Stromal cell of bone marrow (primary cell): Measurements from ENCODE around the gene NLRP1.
A peak's percentile ranks its signal among the peaks of the same experiment; 100 is the strongest.

Experiments used
- DNase-seq: peaks from one replicate; pipeline ENCODE4 v3.0.0-alpha.2; 2012; ENCODE audit warnings: low read depth

The NLRP1 gene

DNA sequence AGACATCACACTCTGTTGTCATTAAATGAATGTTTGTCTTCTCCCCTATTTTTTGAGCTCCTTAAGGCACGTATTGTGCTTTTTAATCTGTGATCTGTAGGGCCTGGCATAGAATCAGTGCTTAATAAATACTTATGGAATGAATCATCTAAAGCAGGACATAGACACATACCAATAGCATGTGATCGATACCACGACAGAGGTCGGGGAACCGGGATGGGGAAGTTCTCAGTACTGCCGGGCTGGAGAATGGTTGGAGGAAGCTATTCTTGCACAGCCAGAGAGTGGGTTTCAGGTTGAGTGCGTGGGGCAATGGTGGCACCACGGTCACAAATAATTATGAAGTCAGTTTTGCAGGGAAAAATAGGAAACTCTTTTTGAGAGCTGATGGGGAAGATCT is 26.8 kb downstream of the NLRP1 start:
- no peak for DNase-seq

DNA sequence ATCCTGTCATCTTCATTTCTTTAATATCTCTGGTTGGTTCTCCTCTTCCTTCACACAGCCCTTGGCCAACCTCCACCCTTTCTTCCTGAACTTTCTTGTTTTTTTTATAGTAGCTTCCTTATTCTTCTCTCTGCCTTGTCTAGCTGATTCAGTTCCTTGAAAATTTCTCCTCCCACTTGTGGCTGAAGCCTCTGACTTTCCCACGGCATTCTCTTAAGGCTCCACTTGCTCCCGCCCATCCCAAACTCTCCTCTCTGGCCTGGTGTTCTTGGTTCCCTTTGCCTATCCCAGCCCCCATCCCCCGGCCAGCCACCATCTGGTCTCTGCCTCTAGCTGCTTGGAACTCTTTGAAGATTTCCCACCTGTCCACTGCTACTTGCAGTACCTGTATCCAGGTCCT is 29.1 kb downstream of the NLRP1 start:
- DNase-seq = peak; percentile 54

DNA sequence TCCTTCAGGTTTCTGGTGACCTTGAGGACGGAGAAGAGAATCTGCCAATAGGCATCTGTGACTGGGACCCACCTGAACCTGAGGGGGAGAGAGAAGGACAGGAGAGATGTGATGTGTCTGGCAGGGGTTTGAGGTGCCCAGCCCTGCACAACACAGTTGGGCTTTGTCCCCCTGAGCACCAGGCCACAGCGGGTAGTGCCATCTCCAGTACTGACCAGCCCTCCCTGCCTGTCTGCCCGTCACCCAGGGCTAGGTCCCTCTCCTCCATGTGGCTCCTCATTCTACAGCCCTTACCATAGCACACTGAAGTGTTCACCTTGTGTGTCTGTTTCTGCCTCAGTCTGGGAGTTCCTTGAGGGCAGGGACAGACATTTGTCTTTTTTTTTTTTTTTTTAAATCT is 30.8 kb downstream of the NLRP1 start:
- no peak for DNase-seq

DNA sequence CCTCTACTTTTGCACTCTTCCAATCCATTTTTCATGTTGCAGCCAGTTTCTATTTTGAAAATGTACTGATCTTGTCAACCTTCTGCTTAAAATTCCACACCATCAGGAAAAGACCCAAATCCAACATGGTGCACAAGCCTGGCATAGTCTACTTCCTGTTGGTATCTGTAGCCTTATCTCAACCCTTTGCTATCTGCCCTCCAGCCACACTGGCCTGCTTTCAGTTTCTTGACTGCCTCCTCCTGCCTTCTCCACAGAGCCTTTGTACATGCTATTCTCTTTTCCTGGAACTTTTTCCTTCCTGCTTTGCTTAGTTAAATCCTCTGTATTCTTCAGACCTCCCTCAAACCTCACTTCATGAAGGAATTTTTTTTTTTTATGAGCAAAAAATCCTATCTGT is 31.5 kb downstream of the NLRP1 start:
- no peak for DNase-seq

DNA sequence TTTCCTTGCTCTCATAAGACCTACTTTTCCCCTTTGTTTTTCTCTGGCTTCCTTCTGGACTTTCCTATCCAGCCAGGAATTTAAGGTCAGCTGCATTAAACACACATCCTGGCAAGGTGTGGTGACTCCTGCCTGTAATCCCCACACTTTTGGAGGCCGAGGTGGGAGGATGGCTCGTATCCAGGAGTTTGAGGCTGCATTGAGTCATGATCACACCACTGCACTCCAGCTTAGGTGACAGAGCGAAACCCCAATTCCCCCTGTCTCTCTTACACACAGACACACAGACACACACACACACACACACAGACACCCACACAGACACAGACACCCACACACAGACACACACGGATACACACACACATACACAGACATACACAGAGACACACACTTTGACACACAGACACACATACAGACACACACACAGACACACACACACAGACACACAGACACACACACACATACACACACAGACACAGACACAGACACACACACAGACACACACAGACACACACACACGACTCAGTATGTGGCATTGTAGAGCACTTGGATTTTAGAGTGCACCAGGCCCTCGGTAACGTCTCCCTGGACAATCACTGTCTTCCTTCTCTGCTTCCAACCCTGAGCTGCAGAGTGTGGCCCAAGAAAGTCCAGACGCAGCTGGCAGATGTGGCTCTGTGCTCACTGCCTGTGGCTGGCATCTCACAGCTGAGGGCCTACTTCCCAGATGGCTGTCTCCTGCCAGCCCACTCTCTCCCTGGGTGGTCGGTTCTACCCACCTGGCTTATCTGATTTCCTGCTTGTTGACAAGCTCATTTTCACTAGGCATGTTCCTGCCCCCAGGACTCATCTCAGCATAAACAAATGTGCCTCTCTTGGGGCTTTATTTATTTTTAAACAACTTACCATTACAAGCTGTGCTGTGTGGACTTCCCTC is 39.0 kb downstream of the NLRP1 start:
- no peak for DNase-seq

DNA sequence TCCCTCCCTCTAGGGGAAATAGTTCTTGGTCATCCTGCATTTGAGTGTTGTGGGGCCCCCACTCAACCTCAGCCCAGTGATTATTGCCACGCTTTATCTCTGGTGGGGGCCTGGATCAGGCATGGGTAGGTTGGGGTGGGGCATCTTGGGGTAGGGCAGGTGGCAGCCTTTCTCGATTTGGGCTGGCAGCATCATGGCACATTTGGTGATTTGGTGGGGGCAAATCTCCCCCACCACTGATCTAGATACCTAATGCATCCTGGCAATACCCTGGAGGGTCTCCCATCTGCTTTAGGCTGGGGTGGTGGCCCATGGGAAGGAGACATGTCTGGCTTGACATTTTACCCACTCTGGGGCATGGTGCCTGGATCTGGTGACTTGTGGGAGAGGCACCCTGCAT is 40.2 kb downstream of the NLRP1 start:
- DNase-seq = no peak

DNA sequence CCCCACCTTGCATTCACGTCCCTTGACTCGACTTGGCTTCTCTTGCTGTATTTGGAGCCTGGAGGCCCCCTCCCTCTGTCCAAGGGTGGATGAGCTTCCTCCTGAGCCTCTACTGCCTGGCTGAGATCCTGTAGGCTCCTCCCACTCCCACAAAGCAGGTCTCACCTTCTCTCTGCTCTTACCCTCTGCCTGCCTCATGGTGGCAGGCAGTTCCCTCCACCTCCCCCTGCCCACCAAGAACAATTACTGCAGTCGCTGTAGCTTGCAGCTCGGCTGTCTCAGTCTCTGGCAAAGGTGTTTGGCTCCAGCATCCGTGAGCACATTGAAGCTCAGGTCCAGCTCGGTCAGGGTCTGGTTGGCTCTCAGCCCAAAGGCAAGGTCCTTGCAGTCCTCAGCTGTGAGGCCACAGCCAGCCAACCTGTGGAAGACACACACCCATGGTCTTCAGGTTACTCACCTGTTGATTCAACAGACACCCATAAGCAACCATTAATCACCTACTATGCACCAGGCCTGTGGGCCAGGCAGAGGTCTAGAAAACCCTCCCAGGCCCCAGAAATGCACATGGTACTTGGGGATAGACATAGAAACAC is 42.6 kb downstream of the NLRP1 start:
- DNase-seq = no peak

DNA sequence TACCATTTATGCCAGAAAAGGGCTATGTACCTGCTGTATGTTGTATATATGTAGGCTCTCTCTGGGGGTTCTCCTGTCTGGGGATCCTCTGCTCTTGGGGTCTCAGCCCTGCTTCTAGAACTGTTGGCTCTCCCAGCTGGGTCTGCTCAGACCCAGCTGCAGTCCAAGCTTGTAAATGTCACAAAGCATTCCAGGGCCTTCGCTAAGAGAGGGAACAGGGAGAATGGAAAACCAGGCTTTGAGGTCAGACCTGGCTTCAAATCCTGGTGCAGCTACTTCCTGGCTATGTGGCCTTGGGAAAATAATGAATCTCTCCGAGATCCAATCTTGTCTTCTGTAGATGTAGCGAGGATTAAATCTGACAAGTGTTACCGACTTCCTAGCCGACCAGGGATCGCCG is 44.0 kb downstream of the NLRP1 start:
- no peak for DNase-seq

DNA sequence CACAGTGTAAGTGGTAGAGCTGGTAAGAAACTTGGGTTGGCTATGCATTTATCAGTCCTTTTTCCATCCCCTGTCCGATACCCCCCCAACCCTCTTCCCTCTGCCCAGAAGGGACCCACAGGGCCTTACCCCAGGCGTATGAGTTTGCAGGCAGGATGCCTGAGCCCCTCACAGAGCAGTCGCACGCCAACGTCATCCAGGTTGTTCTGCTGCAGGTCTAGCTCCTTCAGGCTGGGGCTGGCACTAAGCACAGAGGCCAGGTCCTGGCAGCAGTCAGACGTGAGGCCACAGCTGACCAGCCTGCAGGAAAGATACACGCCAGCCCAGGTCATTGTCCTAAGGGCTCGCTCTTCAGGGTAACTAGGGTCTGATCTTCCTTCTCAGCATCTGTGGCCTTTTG is 45.0 kb downstream of the NLRP1 start:
- DNase-seq = no peak

DNA sequence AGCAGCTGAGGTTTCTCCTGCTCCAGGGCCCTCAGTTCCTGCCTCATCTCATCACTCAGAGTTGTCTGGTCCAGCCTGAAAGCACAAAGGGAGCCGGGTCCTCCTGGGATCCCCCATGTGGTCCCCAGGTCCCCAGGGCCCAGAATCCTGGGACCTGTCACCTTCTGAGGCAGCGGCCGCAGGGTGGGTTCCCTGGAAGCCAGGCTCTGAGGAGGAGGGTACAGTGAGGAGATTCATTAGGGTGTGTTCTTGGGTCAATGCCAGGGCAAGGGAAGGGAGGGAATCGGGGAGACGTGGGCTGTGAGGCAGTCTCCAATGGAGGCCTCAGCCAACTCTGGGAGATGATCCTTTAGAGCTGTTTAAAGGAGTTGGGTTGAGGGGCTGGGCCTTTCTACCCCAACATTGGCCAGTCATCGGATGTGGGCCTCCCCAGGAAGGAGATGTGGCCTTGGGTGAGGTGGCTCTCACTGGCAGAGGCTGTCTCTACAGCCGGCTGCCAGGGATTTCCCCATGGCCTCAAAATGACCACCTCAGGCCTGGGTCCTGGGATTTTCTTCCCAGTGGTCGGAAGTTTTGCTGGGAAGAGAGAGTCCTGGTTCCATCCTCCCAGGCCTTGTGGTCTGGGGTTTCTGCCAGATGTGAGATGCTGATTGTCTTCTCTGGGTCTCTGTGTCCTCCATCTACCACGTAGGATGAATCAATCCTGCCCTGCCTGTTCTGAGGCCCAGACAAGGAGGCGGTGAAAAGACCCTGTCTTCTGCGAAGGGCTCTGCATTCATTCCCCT is 47.3 kb downstream of the NLRP1 start:
- DNase-seq = no peak

DNA sequence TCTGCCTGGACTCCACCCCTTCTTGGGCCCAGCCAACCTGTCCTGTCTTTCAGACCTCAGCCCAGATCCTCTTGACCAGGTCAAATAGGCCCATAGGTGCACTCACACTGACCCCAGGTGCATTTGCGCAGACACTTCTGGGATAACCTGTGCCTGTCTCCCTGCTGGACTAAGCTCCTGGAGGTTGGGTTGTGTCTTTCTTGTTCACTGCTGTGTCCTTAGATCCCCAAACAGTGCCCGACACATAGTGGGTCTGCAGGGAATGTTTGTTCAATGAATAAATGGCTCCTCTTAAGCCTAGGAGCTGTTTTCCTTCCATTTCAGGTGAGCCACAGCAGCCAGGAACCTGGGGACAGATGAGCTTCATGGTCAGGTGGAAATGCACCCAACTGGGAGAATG is 48.9 kb downstream of the NLRP1 start:
- no peak for DNase-seq

DNA sequence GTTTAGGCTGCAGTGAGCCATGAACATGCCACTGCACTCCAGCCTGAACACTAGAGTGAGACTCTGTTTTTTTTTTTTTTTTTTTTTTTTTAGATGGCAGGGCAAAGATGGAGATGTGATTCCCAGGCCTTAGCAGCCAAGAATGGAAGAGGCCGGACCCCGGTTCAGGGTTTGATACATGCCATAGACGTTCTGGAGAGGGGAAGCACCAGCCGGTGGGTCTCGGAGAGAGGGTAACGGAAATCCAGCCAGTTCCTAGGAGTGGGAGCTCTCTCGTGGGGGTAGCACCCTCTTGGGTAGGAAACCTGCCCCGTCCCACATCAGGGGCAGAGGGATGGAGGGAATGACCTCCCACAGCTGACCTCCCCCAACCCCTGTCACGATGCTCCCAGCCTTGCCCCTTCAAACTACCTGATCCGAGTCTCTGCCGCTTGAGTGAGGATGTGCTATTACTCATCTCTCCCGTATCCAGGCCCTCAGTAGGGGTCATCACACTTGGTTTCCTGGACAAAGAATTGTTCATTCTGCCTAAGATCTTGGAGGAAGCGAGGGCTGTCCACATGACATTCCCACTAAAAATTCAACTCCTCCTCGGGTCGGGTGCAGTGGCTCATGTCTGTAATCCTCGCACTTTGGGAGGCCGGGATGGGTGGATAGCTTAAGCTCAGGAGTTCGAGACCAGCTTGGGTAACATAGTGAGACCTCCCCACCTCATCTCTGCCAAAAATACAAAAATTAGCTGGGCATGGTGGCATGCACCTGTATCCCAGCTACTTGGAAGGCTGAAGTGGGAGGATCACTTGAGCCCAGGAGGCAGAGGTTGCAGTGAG is 50.6 kb downstream of the NLRP1 start:
- DNase-seq = no peak

DNA sequence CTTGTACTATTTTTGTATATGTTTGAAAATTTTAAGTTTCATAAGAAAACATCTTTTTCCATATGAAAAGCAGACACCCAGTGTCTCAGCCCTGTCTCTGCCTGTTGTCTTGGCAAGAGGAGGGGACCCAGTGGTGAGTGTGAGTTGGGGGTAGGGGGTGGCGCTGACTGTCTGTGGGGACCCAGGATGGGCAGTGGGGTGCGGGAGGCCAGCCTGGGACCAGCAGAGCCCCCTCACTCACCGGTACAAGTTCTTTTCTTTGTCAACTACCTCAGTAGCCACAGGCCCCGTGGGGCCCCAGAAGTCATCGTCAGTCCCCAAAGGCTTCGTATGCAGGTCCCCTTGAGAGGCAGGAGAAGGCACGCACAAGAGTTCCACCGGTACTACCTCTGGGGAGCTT is 51.7 kb downstream of the NLRP1 start:
- DNase-seq = no peak

DNA sequence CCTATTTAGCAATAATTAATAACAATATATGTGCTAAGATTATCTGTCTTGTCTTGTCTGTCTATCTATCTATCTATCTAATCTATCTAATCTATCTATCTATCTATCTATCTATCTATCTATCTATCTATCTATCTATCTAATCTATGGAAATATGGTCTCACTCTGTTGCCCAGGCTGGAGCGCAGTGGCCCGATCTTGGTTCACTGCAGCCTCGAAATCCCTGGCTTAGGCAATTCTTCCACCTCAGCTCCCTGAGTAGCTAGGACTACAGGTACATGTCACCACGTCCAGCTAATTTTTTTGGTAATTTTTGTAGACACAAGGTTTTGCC is 53.3 kb downstream of the NLRP1 start:
- DNase-seq = no peak

DNA sequence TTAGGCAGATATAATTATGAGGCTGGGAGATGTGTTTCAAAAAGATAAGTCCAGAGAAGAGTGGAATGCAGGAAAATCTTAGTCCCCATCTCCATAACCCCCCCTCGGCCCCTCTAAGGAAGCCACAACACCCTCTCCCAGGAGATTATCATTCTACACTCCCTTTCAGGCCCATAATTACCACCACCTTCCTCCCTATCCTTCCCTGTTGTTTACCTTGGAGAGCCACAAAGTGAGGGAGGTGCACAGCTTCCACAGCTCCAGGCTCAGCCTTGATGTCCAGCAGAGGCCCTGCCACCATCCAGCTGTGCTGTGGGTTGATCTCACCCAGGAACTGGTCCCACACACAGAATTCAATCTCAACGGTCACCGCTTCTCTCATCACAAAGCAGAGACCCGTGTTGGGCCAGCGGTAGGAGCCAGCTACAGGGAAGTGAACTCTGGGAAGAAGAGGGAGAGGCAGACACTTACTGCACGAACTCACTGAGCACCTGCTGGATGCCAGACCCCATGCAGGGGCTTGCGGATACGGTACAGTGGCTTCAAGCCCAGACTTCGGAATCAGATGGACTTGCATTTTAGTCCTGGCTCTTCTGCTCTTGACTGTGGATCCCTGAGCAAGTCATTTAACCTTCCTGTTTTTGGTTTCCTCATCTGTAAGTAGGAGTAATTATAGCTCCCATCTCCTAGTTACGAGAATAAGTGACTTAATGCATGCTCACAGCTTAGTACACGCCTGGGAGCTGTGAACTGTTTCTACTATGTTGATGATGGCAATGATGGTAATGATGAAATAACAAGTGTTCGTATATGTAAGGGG is 53.8 kb downstream of the NLRP1 start:
- no peak for DNase-seq

DNA sequence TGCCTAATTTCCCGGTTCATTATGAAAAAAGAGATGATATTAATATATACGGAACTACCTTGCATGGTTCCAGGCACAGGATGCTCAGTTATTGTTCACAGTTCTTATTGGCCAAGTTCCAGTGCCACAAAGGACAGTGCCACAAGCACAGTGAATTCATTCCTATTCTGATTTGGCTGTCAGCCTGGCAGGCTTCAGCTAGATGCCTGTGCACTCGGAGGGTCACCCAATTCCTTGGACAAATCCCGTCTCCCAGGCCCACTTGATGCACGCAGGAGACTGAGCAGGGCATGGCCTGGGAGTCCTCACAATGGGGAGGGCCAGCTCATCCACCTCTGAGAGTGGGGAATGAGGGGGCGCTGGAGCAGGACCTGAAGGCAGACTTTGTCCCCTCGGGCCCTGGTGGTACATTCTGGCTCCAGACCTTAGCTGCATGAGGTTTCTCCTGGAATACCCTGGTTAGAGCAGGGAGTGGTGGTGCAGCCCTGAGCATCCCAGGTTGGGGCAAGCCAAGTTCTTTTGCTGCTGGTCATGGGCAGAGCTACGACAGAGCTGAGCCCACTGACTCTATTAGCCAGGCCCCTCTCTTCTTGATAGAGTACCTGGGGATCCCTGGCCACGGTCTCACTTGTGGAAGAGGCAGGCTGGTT is 56.6 kb downstream of the NLRP1 start:
- no peak for DNase-seq

DNA sequence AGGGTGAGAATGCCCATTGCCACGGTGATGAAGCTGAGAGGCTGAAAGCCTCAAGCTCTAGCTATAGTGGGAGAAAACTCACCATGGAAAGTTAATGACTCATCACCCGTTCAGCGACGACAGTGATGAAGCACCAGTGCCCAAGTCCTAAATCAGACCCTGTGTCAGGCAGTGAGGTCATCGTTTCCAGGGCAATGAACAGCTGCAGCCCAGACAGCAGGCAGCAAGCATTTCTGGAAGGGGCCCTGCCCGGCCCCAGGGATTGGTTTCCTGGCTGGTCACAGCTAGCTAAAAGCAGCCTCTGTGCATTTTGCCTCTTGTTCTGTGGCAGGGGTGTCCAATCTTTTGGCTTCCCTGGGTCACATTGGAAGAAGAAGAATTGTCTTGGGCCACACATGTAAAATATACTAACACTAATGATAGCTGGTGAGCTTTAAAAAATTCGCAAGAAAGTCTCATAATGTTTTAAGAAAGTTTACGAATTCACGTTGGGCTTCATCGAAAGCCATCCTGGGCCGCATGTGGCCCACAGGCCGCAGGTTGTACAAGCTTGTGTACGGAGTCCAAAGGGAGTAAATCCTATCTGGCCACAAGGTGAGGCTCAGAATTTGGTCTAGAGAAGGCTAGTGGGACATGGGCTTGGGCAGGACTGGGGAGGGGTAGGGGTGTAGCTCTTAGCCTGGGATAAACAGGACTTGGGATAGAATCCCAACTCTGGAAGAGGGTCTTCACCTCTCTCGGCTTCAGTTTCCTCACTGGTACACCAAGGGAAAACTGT is 57.3 kb downstream of the NLRP1 start:
- peak; percentile 98 for DNase-seq

DNA sequence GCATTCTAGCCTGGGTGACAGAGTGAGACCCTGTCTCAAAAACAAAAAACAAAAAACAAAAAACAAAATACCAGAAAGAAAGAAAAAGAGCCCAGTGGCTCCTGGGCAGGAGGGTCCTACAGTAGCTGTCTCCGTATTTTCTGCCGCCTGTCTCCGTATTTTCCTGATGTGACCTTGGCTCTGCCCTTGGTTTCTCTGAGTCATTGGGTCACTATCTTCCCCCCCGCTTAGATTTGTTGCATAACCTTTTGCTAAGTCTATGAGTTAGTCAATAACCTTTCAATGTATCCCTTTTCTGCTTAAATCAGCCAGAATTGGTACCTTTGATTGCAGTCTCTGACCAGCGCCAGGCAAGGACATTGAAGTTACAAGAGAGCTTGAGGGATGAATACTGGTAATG is 61.1 kb downstream of the NLRP1 start:
- DNase-seq = no peak

DNA sequence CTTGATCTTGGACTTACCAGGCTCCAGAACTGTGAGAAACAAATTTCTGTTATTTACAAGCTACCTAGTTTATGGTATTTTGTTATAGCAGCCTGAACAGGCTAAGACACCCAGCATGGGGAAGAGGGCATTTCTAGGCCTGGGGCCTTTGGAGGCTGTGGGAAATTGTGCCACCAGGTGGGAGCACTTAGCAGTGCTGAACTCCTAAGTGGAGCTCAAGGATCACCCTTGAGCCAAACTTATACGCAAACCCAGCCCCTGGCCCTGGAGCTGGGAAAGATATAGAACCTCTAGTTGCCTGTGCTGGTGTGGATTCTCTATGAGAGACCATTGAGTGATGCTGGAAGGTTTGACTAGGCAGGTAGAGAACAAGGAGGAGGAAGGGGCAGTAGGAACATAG is 61.8 kb downstream of the NLRP1 start:
- DNase-seq = no peak
